ENCODE data around the gene RPS6KA4. TPM values are rescaled to one million over a fixed set of nuclear protein-coding genes. Genes with fewer than 3 reads are reported as not detected.
"Not testable (repeated sequence)": the region's sequence is repeated elsewhere in the genome, so short reads cannot be mapped to it uniquely, and the experiment has no call there.

Gene RPS6KA4
- total and polyA plus RNA-seq, 2 donors, result 14.8 to 32.7 TPM

- Histone ChIP-seq H3K27ac (ENCODE audit: low read depth) (peak overlapping the region; percentile 49), H3K36me3 (ENCODE audit: insufficient read depth) (peaks cover 2% of the 10 kb centered on the region), H3K4me1 (ENCODE audit: insufficient read depth) (no peaks in the 10 kb centered on the region), H3K4me3 (ENCODE audit: low read depth, low read length) (no peak overlapping the region)
- DNase-seq (ENCODE audit: extremely low spot score), result no peak
- WGBS, result 94% methylated on average over 7 of the region's 7 CpGs
These were observed 38.4 kb upstream of the RPS6KA4 start for GRCh38 chr11:64320556-64320955.

GRCh38 chr11:64321026-64321425 is 37.9 kb upstream of the RPS6KA4 start:
- WGBS, result 85% methylated on average over 5 of the region's 5 CpGs
- Histone ChIP-seq H3K4me3 (ENCODE audit: low read depth, low read length) (no peak overlapping the region), H3K27ac (ENCODE audit: low read depth) (peak overlapping the region; percentile 73), H3K36me3 (ENCODE audit: insufficient read depth) (peaks cover 2% of the 10 kb centered on the region), H3K4me1 (ENCODE audit: insufficient read depth) (no peaks in the 10 kb centered on the region)
- DNase-seq (ENCODE audit: extremely low spot score), result no peak

- 79% methylated on average over 5 of the region's 5 CpGs for WGBS
- H3K4me1 ChIP-seq (ENCODE audit: insufficient read depth), result no peaks in the 10 kb centered on the region
- H3K4me3 ChIP-seq (ENCODE audit: low read depth, low read length), result no peak overlapping the region
- H3K27ac ChIP-seq (ENCODE audit: low read depth), result peak overlapping the region; percentile 73
- peaks cover 2% of the 10 kb centered on the region for H3K36me3 ChIP-seq (ENCODE audit: insufficient read depth)
- DNase-seq (ENCODE audit: extremely low spot score), result no peak
These were observed 37.4 kb upstream of the RPS6KA4 start for GRCh38 chr11:64321533-64321932.

GRCh38 chr11:64322925-64323260 is 36.1 kb upstream of the RPS6KA4 start:
- Histone ChIP-seq H3K4me3 (ENCODE audit: low read depth, low read length) (no peak overlapping the region), H3K27ac (ENCODE audit: low read depth) (no peak overlapping the region), H3K36me3 (ENCODE audit: insufficient read depth) (peaks cover 2% of the 10 kb centered on the region), H3K4me1 (ENCODE audit: insufficient read depth) (no peaks in the 10 kb centered on the region)
- 84% methylated on average over 7 of the region's 7 CpGs for WGBS
- DNase-seq (ENCODE audit: extremely low spot score), result no peak

GRCh38 chr11:64323373-64323772 is 35.6 kb upstream of the RPS6KA4 start:
- Histone ChIP-seq H3K36me3 (ENCODE audit: insufficient read depth) (peaks cover 2% of the 10 kb centered on the region), H3K4me3 (ENCODE audit: low read depth, low read length) (no peak overlapping the region), H3K4me1 (ENCODE audit: insufficient read depth) (no peaks in the 10 kb centered on the region), H3K27ac (ENCODE audit: low read depth) (no peak overlapping the region)
- DNase-seq (ENCODE audit: extremely low spot score), result no peak
- 68% methylated on average over 5 of the region's 5 CpGs for WGBS

- H3K4me3 ChIP-seq (ENCODE audit: low read depth, low read length); H3K4me1 ChIP-seq (ENCODE audit: insufficient read depth); H3K36me3 ChIP-seq (ENCODE audit: insufficient read depth); DNase-seq (ENCODE audit: extremely low spot score): not testable (repeated sequence)
- WGBS, result 83% methylated on average over 4 of the region's 4 CpGs
- H3K27ac ChIP-seq (ENCODE audit: low read depth), result peak overlapping the region; percentile 56
These were observed 35.0 kb upstream of the RPS6KA4 start for GRCh38 chr11:64323984-64324383.

GRCh38 chr11:64324692-64325469 is 34.1 kb upstream of the RPS6KA4 start:
- Histone ChIP-seq H3K4me3 (ENCODE audit: low read depth, low read length) (no peak overlapping the region), H3K4me1 (ENCODE audit: insufficient read depth) (no peaks in the 10 kb centered on the region), H3K27ac (ENCODE audit: low read depth) (peak overlapping the region; percentile 28), H3K36me3 (ENCODE audit: insufficient read depth) (peaks cover 2% of the 10 kb centered on the region)
- WGBS, result 58% methylated on average over 11 of the region's 11 CpGs
- no peak for DNase-seq (ENCODE audit: extremely low spot score)

GRCh38 chr11:64327375-64327774 is 31.6 kb upstream of the RPS6KA4 start:
- 93% methylated on average over 2 of the region's 2 CpGs for WGBS
- no peaks in the 10 kb centered on the region for H3K36me3 ChIP-seq (ENCODE audit: insufficient read depth)
- peaks cover 2% of the 10 kb centered on the region for H3K4me1 ChIP-seq (ENCODE audit: insufficient read depth)
- no peak for DNase-seq (ENCODE audit: extremely low spot score)
- no peak overlapping the region for H3K4me3 ChIP-seq (ENCODE audit: low read depth, low read length)
- no peak overlapping the region for H3K27ac ChIP-seq (ENCODE audit: low read depth)

- no peak for DNase-seq (ENCODE audit: extremely low spot score)
- 91% methylated on average over 3 of the region's 3 CpGs for WGBS
- H3K4me1 ChIP-seq (ENCODE audit: insufficient read depth), result peaks cover 2% of the 10 kb centered on the region
- no peak overlapping the region for H3K4me3 ChIP-seq (ENCODE audit: low read depth, low read length)
- H3K36me3 ChIP-seq (ENCODE audit: insufficient read depth), result no peaks in the 10 kb centered on the region
- H3K27ac ChIP-seq (ENCODE audit: low read depth), result no peak overlapping the region
These were observed 31.0 kb upstream of the RPS6KA4 start for GRCh38 chr11:64327993-64328392.

GRCh38 chr11:64330888-64331287 is 28.1 kb upstream of the RPS6KA4 start:
- no peak for DNase-seq (ENCODE audit: extremely low spot score)
- H3K27ac ChIP-seq (ENCODE audit: low read depth), result no peak overlapping the region
- 79% methylated on average over 11 of the region's 11 CpGs for WGBS
- H3K4me3 ChIP-seq (ENCODE audit: low read depth, low read length), result no peak overlapping the region
- no peaks in the 10 kb centered on the region for H3K36me3 ChIP-seq (ENCODE audit: insufficient read depth)
- peaks cover 2% of the 10 kb centered on the region for H3K4me1 ChIP-seq (ENCODE audit: insufficient read depth)

GRCh38 chr11:64331569-64332371 is 27.2 kb upstream of the RPS6KA4 start:
- WGBS, result 36% methylated on average over 20 of the region's 20 CpGs
- Histone ChIP-seq H3K36me3 (ENCODE audit: insufficient read depth) (no peaks in the 10 kb centered on the region), H3K4me3 (ENCODE audit: low read depth, low read length) (no peak overlapping the region), H3K27ac (ENCODE audit: low read depth) (no peak overlapping the region), H3K4me1 (ENCODE audit: insufficient read depth) (peaks cover 2% of the 10 kb centered on the region)
- DNase-seq (ENCODE audit: extremely low spot score), result no peak

GRCh38 chr11:64333556-64333955 is 25.4 kb upstream of the RPS6KA4 start:
- WGBS, result 88% methylated on average over 8 of the region's 8 CpGs
- Histone ChIP-seq H3K4me1 (ENCODE audit: insufficient read depth) (peaks cover 2% of the 10 kb centered on the region), H3K36me3 (ENCODE audit: insufficient read depth) (no peaks in the 10 kb centered on the region), H3K4me3 (ENCODE audit: low read depth, low read length) (no peak overlapping the region), H3K27ac (ENCODE audit: low read depth) (no peak overlapping the region)
- no peak for DNase-seq (ENCODE audit: extremely low spot score)

- Histone ChIP-seq H3K4me3 (ENCODE audit: low read depth, low read length) (no peak overlapping the region), H3K36me3 (ENCODE audit: insufficient read depth) (no peaks in the 10 kb centered on the region), H3K27ac (ENCODE audit: low read depth) (no peak overlapping the region), H3K4me1 (ENCODE audit: insufficient read depth) (peaks cover 2% of the 10 kb centered on the region)
- DNase-seq (ENCODE audit: extremely low spot score), result no peak
- 69% methylated on average over 13 of the region's 13 CpGs for whole genome bisulfite sequencing
These were observed 23.9 kb upstream of the RPS6KA4 start for GRCh38 chr11:64334764-64335735.
